Common myeloid progenitor, CD34-positive (primary cell): ENCODE results near the gene MRPS18A.

Source experiments
- CTCF ChIA-PET: fragments of 350-600 bp; sonication (Branson Sonifier 250); formaldehyde crosslinking; loops from one replicate; lab custom pipeline; 2021; ENCODE audit warnings: antibody characterized with exemption; lab: Charles Lee
- POLR2A ChIA-PET: fragments of 350-600 bp; sonication (Branson Sonifier 250); formaldehyde crosslinking; loops from one replicate; lab custom pipeline; 2021; ENCODE audit warnings: antibody characterized with exemption; lab: Charles Lee
- DNase-seq, 3 donors: peaks; one replicate each; pipeline versions ENCODE4 v3.0.0 to v3.0.0-alpha.2; 2013
- H3K27ac ChIP-seq, 2 experiments: 1 replicate in 1 of 2; 2 replicates in 1 of 2; pipeline ENCODE4 v1.7.0; 2013; ENCODE audit warnings: inconsistent platforms in 2 of 2, low read length in 2 of 2, mild to moderate bottlenecking in 2 of 2, low read depth in 1 of 2, moderate library complexity in 1 of 2; ENCODE audit not compliant: severe bottlenecking in 2 of 2, insufficient read depth in 1 of 2, poor library complexity in 1 of 2
- H3K27me3 ChIP-seq, 5 experiments: replicated peaks in 2 of 5; 1 replicate in 3 of 5; 2 replicates in 2 of 5; pipeline versions ENCODE4 v1.6.1 to v1.7.0; 2013; ENCODE audit warnings: low read length in 4 of 5, mild to moderate bottlenecking in 2 of 5, moderate library complexity in 2 of 5, inconsistent platforms in 1 of 5; ENCODE audit not compliant: insufficient read depth in 5 of 5, control insufficient read depth in 4 of 5
- H3K36me3 ChIP-seq, 4 experiments: 1 replicate in 2 of 4; 2 replicates in 2 of 4; pipeline versions ENCODE4 v1.6.1 to v1.7.0; 2013; ENCODE audit warnings: low read length in 3 of 4, control low read depth in 1 of 4, mild to moderate bottlenecking in 1 of 4; ENCODE audit not compliant: control insufficient read depth in 4 of 4, insufficient read depth in 4 of 4
- H3K4me1 ChIP-seq, 4 experiments: 1 replicate in 3 of 4; 2 replicates in 1 of 4; pipeline versions ENCODE4 v1.6.1 to v1.7.1; 2013; ENCODE audit warnings: low read length in 3 of 4, mild to moderate bottlenecking in 3 of 4, control low read depth in 1 of 4, inconsistent platforms in 1 of 4, moderate library complexity in 1 of 4; ENCODE audit not compliant: control insufficient read depth in 4 of 4, insufficient read depth in 4 of 4; ENCODE audit errors: control extremely low read depth in 1 of 4
- H3K4me3 ChIP-seq, 7 experiments: 1 replicate in 4 of 7; 2 replicates in 3 of 7; pipeline versions ENCODE4 v1.5.1 to v1.7.0; 2013; ENCODE audit warnings: mild to moderate bottlenecking in 7 of 7, low read length in 6 of 7, moderate library complexity in 6 of 7, inconsistent platforms in 2 of 7, low read depth in 2 of 7, control low read depth in 1 of 7; ENCODE audit not compliant: insufficient read depth in 4 of 7, control insufficient read depth in 1 of 7; ENCODE audit errors: extremely low read depth in 1 of 7
- H3K9me3 ChIP-seq, 5 experiments: 1 replicate in 4 of 5; 2 replicates in 1 of 5; pipeline versions ENCODE4 v1.6.1 to v1.7.1; 2013; ENCODE audit warnings: low read length in 4 of 5, mild to moderate bottlenecking in 2 of 5, inconsistent platforms in 1 of 5, low read depth in 1 of 5, moderate library complexity in 1 of 5; ENCODE audit not compliant: control insufficient read depth in 4 of 5, insufficient read depth in 2 of 5; ENCODE audit errors: control extremely low read depth in 1 of 5
- WGBS: methylation state at CpG from one replicate; pipeline ENCODE4 v1.1.5; 2013; ENCODE audit not compliant: insufficient coverage; 5-methylcytosine and 5-hydroxymethylcytosine counted together

The MRPS18A gene

GRCh38 chr6:43689421-43689820, 1.8 kb upstream of the MRPS18A start:
- H3K4me1 ChIP-seq: peaks cover 7 to 21% (median 12%) of the 10 kb centered on the region in 4 experiments
- no peaks in the 10 kb centered on the region for H3K9me3 ChIP-seq
- H3K4me3 ChIP-seq: no peak overlapping the region
- POLR2A ChIA-PET: no interaction called here
- peaks cover 0 to 4% (median 3%) of the 10 kb centered on the region in 5 experiments for H3K27me3 ChIP-seq
- peaks cover 0 to 2% (median 0%) of the 10 kb centered on the region in 4 experiments for H3K36me3 ChIP-seq
- H3K27ac ChIP-seq: no peak overlapping the region
- no peak for DNase-seq
- 100% methylated on average over 1 of the region's 2 CpGs for WGBS
- CTCF ChIA-PET: interaction anchor here (0.7 to 4.7 kb wide), 6 partner anchors 8 to 534 kb away, joined by 3 to 17 read pairs (median 4); partner anchors contain the start of gene SLC29A1

- CTCF ChIA-PET: interaction anchor here (1.0 to 4.7 kb wide), 3 partner anchors 9 to 22 kb away, joined by 3 to 17 read pairs (median 3); no protein-coding TSS in a partner anchor
- Histone ChIP-seq H3K9me3 (no peaks in the 10 kb centered on the region), H3K27me3 (peaks cover 0 to 4% (median 3%) of the 10 kb centered on the region in 5 experiments), H3K4me3 (peak overlapping the region; percentile 91 to 98 (median 94)), H3K36me3 (peaks cover 0 to 18% (median 7%) of the 10 kb centered on the region in 4 experiments), H3K4me1 (peaks cover 7 to 27% (median 12%) of the 10 kb centered on the region in 4 experiments), H3K27ac (peak overlapping the region; percentile 76 to 83)
- WGBS: 12% methylated on average over 9 of the region's 10 CpGs
- no peak for DNase-seq
- POLR2A ChIA-PET: no interaction called here
Observed at GRCh38 chr6:43687079-43687436, 533 bp downstream of the MRPS18A start.

DNA sequence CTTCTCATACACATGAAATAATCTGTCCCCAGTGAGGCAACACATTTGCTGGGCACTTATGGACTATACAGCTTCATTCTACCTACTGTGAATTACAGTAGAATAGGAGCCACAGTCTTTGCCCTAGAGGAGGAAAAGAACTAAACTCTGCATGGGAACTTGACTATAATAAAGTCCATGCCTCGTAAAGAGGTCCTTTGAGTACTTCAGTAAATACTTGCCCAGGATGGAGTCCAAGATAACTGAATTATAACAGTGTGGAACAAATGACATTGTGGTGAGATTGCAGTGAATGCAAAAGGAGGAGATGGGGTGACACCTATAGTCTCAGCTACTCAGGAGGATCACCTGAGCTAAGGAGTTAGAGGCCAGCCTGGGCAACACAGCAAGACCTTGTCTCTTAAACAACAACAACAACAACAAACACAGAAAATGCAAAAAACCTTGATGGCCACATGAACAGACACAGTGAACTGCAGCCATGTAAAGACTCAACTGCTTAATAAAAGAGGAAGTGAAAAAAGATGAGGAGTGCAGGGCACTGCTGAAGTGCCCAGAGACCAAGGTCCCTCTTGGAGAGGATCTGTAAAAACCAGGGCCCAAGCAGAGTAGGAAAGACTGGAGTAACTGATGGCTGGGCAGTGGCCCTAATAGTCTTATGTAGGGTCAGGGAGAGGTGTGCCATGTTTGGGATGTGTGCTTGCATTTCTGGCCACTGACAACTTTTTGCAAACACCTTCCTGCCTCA, 3.7 kb downstream of the MRPS18A start:
- peak in 2 of 3 donors; percentile 22 to 23 for DNase-seq
- ChIA-PET CTCF (interaction anchor here (1.2 to 9.5 kb wide), 2 partner anchors 17 to 22 kb away, joined by 3 to 64 read pairs; no protein-coding TSS in a partner anchor), POLR2A (interaction anchor here (0.8 kb wide), 1 partner anchor 15 kb away, joined by 5 read pairs; no protein-coding TSS in a partner anchor)
- Histone ChIP-seq H3K27ac (no peak overlapping the region), H3K4me3 (no peak overlapping the region), H3K27me3 (no peaks in the 10 kb centered on the region), H3K4me1 (peaks cover 7 to 27% (median 12%) of the 10 kb centered on the region in 4 experiments), H3K36me3 (peaks cover 11 to 45% (median 28%) of the 10 kb centered on the region in 4 experiments), H3K9me3 (no peaks in the 10 kb centered on the region)
- 82% methylated on average over 1 of the region's 1 CpG for WGBS

GRCh38 chr6:43682724-43683429, 4.7 kb downstream of the MRPS18A start:
- no peak for DNase-seq
- Histone ChIP-seq H3K9me3 (no peaks in the 10 kb centered on the region), H3K4me1 (peaks cover 6 to 24% (median 7%) of the 10 kb centered on the region in 4 experiments), H3K27ac (no peak overlapping the region), H3K4me3 (no peak overlapping the region), H3K36me3 (peaks cover 21 to 55% (median 36%) of the 10 kb centered on the region in 4 experiments), H3K27me3 (no peaks in the 10 kb centered on the region)
- 100% methylated on average over 6 of the region's 8 CpGs for WGBS
- ChIA-PET CTCF (interaction anchor here (1.2 to 9.5 kb wide), 3 partner anchors 16 to 396 kb away, joined by 3 to 64 read pairs (median 3); no protein-coding TSS in a partner anchor), POLR2A (interaction anchor here (0.8 kb wide), 1 partner anchor 14 kb away, joined by 5 read pairs; no protein-coding TSS in a partner anchor)

DNA sequence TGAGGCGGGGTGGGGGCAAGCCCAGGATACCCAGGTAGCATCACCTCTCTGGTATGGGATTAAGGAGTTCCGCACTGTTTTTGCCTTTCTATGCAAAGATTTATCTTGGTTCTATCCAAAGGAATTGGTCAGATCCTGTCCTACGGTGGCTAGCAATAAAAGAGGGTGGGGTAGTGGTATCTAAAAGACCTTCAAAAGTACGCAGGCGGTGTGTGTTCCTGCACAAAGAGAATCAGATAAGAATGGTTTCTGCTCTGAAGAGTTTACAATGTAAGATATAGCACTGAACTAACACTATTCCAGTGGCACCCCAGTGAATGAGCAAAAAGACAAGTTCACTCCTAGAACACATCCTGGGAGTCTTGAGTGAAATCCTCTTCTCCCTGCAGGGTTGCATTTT, 6.3 kb downstream of the MRPS18A start:
- WGBS: 97% methylated on average over 5 of the region's 5 CpGs
- ChIA-PET POLR2A (no interaction called here), CTCF (interaction anchor here (0.6 to 9.5 kb wide), 4 partner anchors 8 to 398 kb away, joined by 3 to 64 read pairs (median 3); no protein-coding TSS in a partner anchor)
- no peaks in the 10 kb centered on the region for H3K27me3 ChIP-seq
- no peak overlapping the region for H3K4me3 ChIP-seq
- H3K36me3 ChIP-seq: peaks cover 34 to 71% (median 45%) of the 10 kb centered on the region in 4 experiments
- DNase-seq: no peak
- H3K9me3 ChIP-seq: no peaks in the 10 kb centered on the region
- no peak overlapping the region for H3K27ac ChIP-seq
- peaks cover 0 to 13% (median 0%) of the 10 kb centered on the region in 4 experiments for H3K4me1 ChIP-seq

GRCh38 chr6:43680308-43681200, 7.0 kb downstream of the MRPS18A start:
- CTCF ChIA-PET: interaction anchor here (0.6 to 9.5 kb wide), 4 partner anchors 8 to 72 kb away, joined by 3 to 64 read pairs (median 3); no protein-coding TSS in a partner anchor
- Histone ChIP-seq H3K9me3 (no peaks in the 10 kb centered on the region), H3K4me3 (no peak overlapping the region), H3K27me3 (no peaks in the 10 kb centered on the region), H3K4me1 (peaks cover 0 to 12% (median 0%) of the 10 kb centered on the region in 4 experiments), H3K36me3 (peaks cover 36 to 78% (median 52%) of the 10 kb centered on the region in 4 experiments), H3K27ac (no peak overlapping the region)
- 100% methylated on average over 11 of the region's 11 CpGs for WGBS
- no peak for DNase-seq
- POLR2A ChIA-PET: no interaction called here
